ENCODE data around the gene EXOG.

The EXOG gene

DNA sequence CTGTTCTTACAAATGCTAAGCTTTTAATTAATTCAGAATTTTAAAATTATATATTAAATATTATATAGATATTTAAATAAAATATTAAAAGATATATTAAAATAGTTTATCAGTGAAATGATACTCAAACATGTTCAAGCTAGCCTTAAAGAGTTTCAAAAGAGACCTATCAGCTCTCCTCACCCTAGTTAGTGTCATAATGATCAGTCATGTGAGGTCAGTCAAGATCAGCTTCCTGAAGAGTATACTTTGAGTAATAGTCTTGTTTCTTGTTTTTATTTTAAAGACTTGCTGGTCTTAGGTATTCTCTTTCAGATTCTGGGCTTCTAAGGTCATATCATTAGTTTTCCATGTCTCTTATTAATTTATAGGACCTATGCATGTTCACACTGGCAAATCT is 14.5 kb downstream of the EXOG start:
- DNase-seq (ENCODE audit: low spot score) = no peak

GRCh38 chr3:38511546-38511945 is 15.4 kb downstream of the EXOG start:
- no peak for DNase-seq (ENCODE audit: low spot score)

DNA sequence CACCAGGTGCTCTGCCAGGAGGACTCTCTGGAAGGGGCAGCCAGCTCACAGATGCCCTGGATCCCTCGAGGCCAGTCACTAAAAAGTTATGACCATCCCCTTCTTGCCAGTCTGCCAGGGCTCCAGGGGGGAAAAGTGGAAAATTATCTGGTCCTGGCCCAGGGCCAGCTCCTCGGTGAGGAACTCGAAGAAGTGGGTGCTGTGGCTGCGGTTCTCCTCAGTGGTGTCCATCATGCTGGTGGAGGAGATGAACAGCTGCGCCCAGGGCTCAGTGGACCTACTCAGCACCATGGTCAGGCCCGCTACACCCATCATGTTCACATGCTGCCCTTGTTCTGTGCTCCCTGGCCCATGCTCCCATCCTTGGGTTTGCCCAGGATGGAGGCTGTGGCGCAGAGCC is 19.2 kb downstream of the EXOG start:
- DNase-seq (ENCODE audit: low spot score) = no peak

GRCh38 chr3:38516669-38517068 is 20.5 kb downstream of the EXOG start:
- DNase-seq (ENCODE audit: low spot score) = no peak

DNA sequence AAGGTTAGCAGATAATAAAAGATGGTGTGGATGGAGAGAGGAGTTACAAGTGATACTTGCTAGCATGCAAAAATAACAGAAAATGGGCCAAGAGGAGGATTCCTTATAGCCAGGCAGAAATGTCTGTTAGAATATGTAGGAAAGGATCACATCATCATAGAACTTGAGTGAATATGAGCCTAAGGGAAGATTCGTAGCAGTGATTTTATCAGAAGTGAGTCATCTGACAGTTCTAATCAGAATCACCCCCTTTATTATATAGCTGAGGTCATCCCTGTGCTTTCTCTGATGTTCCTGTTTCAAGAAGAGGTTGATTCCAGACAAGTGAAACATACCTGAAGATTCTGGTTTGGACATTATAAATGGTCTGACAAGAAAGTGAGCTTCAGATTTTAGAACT is 22.9 kb downstream of the EXOG start:
- peak; percentile 8 for DNase-seq (ENCODE audit: low spot score)

DNA sequence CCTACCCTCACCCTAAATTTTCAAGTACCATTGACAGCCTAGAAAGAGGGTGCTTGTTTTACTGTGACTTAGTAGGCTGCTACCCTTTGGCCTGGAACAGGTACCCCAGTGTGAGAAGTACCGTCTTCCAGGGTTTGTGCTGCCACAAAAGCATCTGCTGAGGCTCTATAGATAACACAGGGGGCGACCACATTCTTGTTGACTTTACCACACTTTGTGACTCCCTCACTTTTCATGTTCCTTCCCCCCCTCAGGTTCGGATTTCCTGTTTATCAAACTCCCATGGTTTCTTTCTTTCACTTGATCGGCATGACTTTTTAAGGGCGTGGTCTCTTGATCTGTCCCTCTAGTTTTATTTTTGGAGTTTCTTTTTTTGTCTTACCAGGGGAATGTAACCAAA is 23.5 kb downstream of the EXOG start:
- peak; percentile 53 for DNase-seq (ENCODE audit: low spot score)

DNA sequence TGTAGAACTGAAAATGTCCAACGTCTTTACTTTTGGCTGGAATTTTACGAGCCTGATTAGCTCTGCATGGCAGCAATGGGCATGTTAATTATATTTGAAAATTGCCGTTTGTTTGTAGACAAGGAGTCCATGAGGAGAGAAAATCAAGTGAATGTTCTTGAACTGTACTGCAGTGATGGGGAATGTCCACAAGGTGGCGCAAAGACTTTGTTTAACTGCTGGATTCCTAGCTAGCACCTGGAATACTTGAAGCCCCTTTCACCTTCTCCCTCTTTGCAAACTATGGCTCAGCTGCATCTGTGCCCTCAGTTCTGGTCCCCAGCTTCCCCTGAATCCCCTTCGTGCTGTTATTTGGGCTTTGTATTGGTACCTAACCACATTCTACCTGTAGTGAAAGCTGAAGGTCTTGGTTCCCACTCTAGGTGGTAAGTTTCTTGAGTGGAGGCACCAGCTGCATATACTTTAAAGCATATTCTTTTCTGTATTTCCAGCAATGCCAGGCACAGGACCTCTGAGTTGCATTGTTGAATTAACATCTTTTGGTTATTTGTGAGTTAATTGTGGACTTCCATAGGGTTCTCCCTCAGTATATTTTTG is 25.3 kb downstream of the EXOG start:
- DNase-seq (ENCODE audit: low spot score) = peak; percentile 72

GRCh38 chr3:38522002-38522401 is 25.9 kb downstream of the EXOG start:
- DNase-seq (ENCODE audit: low spot score) = no peak

DNA sequence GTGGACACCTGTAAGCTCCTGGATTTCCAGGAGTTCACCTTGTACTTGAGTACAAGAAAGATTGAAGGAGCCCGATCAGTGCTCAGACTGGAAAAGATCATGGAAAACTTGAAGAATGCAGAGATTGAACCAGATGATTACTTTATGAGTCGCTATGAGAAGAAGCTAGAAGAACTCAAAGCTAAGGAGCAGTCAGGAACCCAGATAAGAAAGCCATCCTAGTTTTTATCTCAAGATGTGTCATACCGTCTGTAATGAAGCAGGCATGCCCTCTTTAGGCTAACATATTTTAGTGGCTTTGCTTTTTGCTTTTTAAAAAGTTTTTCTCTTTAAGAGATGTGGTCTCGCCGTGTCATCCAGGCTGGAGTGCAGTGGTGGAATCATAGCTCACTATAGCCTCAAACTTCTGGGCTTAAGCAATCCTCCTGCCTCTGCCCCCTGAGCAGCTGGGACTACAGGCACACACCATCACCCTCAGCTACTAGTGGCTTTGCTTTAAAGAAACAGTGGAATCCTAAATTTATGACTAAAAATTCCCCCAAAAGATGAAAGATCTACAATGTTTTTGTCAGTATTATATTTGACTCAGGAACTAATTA is 28.1 kb downstream of the EXOG start:
- no peak for DNase-seq (ENCODE audit: low spot score)

DNA sequence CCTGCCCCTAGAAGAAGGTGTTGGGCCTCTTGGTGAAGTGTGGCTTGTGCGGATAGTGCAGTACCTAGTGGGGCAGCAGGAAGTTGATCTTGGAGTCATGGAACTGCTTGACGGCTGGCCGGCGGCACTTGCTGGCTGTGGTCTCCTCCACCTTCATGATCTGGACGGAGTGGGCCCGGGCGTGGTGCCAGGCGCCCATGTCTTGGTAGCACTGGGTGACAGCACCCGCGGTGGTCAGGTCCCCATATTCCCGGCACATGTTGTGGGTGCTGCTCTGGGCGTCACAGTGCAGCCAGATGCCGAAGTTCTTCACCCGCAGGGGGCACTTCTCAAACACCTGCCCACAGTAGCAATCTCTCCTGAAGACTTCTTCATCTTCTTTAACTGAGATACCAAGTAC is 30.7 kb downstream of the EXOG start:
- no peak for DNase-seq (ENCODE audit: low spot score)

DNA sequence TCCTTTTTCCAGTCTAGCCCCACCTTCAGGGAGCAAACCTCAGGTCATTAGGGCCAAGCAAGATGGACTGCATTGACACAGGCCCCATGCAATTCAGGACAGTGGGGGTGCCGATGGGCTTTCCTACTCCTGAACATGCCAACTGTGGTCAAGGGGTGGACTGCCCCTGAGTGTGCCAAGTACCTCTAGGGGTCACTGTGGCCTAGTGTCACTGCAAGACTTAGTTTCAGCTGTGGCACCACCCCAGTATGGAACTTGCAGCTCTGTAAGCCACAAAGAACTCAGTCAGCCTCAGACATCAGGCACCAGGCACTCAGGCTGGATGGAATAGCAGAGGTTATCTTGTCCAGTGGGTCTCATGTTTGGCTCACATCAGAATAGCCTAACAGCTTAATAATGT is 32.3 kb downstream of the EXOG start:
- no peak for DNase-seq (ENCODE audit: low spot score)

GRCh38 chr3:38532529-38532928 is 36.4 kb downstream of the EXOG start:
- no peak for DNase-seq (ENCODE audit: low spot score)

GRCh38 chr3:38533285-38533976 is 37.3 kb downstream of the EXOG start:
- DNase-seq (ENCODE audit: low spot score) = no peak

DNA sequence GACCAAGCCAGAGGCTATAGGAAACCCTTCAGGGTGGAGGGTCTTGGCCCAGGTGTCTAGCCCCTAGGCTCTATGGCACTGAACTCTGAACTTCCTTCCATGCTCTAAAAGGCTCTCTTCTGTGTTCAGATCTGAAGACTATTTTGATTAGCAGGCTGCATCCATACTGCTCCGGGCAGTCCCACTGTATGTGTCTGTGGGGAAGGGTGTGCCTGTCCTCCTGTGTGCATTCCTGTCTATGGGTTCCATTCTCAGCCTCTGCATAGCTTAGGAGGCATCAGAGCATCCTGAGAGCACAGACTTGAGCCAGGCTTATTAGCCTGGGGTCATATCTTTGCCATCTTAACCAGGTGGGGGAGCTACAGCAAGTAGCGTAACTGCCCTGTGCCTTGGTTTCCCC is 38.0 kb downstream of the EXOG start:
- DNase-seq (ENCODE audit: low spot score) = no peak

DNA sequence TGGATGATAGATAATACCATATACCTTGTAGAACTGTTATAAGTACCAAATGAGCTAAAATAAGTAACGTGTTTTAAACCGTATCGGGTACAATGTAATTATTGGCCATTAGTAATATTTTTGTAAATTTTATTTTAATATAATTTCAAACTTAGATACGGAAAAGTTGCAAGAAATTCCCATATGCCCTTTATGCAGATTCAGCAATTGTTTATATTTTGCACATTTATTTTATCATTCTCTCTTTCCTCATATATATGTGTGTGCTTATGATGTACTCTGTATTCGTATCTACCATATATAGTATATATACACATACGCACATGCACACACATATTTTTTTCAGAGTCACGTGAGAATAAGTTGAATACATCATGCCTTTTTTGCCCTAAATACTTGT is 38.5 kb downstream of the EXOG start:
- DNase-seq (ENCODE audit: low spot score) = no peak

GRCh38 chr3:38536671-38537070 is 40.5 kb downstream of the EXOG start:
- no peak for DNase-seq (ENCODE audit: low spot score)

DNA sequence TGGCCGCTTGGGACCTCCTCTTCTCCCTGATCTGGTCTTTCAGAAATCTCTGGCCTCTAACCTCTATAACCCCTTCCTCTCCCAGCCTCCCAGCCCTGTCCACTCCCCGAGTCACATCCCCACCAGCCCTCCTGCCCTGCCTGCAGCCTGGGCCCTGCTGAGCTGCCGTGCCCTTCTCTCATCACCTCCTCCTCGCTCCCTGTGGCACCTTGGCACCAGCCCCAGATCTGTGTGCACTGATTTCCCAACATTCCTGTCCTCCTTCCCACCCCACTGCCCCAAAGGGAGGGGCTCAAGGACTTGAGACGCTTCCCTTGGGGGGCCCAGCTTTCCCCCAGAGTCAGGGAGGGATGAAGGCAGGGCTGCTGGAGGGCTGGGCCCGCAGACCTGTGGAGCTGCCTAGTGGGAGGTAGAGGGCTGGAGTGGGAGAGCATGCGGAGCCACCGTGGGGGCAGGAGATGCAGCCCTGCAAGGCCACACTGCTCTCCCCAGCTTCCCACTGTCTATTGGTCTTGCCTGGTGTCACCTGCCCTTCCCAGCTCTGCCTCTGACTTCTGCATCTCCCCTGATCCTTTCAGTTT is 42.7 kb downstream of the EXOG start:
- DNase-seq (ENCODE audit: low spot score) = no peak

DNA sequence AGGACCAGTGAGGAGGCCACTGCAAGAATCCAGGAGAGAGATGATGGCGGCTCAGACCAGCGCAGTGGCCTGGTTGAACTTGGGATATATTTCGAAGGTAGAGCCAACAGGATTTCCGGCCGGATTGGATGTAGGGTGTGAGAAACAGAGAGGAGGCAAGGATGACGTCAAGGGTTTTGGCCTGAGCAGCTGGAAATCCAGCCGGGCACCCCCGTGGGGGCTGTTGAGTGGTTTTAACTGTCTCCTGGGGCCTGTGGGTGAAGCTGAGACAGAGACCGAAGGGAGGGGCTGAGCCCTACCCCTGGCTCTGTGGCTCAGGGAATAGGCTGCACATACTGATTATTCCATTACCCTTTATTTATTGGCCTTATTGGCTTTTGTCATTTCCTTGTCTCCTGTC is 45.7 kb downstream of the EXOG start:
- DNase-seq (ENCODE audit: low spot score) = no peak

DNA sequence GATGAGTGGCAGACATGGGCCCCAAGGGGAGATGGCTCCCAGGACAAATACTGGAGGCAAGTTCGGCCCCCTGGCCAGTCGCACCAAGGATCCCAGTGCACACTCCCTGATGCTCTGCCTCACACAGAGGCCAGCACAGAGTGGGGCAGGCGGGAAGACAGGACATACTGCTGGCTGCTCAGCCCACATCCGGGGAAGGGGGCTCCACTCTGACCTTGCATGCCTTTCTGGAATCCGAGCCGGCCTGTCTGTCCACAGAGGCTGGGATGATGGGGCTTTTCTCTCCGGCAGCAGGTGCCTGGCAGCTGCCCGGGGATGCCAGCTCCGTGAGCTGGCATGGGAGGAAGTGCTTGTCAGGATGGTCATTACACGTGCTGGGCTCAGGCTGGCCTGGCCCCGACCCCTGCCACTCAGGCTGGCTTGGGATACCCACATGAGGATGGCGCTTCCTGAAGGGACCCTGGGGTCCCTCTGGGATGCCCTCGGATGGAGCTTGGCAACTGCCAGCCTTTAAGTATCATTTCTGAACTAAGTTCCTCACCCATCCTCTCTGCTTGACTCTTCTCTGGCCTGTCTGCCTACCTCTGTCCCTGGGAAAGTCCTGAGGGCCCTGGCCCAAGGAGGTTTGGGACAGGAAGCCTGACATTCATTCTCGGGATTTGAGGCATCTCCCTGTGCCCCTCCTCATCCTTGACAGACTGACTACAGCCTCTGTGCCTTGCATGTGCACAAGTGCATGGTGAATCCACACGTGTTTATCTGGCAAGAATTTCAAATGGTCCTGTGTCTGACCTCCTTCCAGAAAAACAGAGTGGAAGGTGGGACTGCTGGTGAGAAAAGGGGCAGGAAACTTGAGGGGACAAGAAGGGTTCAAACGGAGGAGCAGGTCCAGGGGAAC is 46.5 kb downstream of the EXOG start:
- no peak for DNase-seq (ENCODE audit: low spot score)

DNA sequence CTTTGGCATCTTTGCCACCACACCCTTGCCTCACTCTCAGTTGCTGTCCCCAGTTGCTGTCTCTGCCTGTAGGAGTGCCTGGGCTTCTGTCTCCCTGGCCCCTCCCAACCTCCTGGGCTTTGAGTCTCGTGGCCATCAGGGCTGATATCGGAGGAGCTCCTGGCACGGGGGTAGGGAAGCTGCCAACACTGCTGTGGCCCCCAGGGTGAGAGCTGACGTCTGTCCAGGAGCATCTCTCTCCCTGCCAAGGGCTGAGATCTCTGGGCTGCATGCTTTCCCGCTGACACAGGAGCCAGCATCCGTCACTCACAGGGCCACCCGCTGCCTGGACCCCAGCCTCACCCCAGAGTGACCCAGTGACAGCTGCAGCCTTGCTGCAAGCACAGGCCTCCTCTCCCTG is 47.4 kb downstream of the EXOG start:
- no peak for DNase-seq (ENCODE audit: low spot score)

GRCh38 chr3:38544926-38545325 is 48.8 kb downstream of the EXOG start:
- DNase-seq (ENCODE audit: low spot score) = no peak

GRCh38 chr3:38545550-38545949 is 49.4 kb downstream of the EXOG start:
- no peak for DNase-seq (ENCODE audit: low spot score)
